Karpas-422 (cell line): ENCODE measurements around the gene THBS3. TPM values are rescaled to one million over a fixed set of nuclear protein-coding genes. Genes with fewer than 3 reads are reported as not detected.
A peak's percentile ranks its signal among the peaks of the same experiment; 100 is the strongest.
"Not testable (repeated sequence)": the region's sequence is repeated elsewhere in the genome, so short reads cannot be mapped to it uniquely, and the experiment has no call there.

Experiments
- DNase-seq: peaks from one replicate; pipeline ENCODE4 v3.0.0-alpha.2; 2015
- H2AFZ ChIP-seq: fragments of 200-600 bp; sonication (generic); 2 replicates; pipeline ENCODE4 v1.6.1; 2014; ENCODE audit warnings: antibody characterized with exemption, low read length, mixed read lengths
- H3K27ac ChIP-seq: fragments of 200-600 bp; sonication (generic); 2 replicates; pipeline ENCODE4 v1.5.1; 2014; ENCODE audit warnings: mild to moderate bottlenecking, low read length, moderate library complexity
- H3K27me3 ChIP-seq: fragments of 200-600 bp; sonication (generic); 2 replicates; pipeline ENCODE4 v1.6.1; 2014; ENCODE audit warnings: low read length, mixed read lengths
- H3K36me3 ChIP-seq: fragments of 200-600 bp; sonication (generic); 2 replicates; pipeline ENCODE4 v1.6.1; 2014; ENCODE audit warnings: low read length, mixed read lengths; ENCODE audit not compliant: insufficient read depth
- H3K4me1 ChIP-seq: fragments of 200-600 bp; sonication (generic); 2 replicates; pipeline ENCODE4 v1.6.1; 2014; ENCODE audit warnings: mild to moderate bottlenecking, low read length, mixed read lengths
- H3K4me2 ChIP-seq: fragments of 200-600 bp; sonication (generic); 2 replicates; pipeline ENCODE4 v1.6.1; 2014; ENCODE audit warnings: low read length, low read depth, mild to moderate bottlenecking; ENCODE audit not compliant: poor library complexity, severe bottlenecking
- H3K4me3 ChIP-seq: fragments of 200-600 bp; sonication (generic); 2 replicates; pipeline ENCODE4 v1.5.1; 2014; ENCODE audit warnings: mild to moderate bottlenecking, antibody characterized with exemption, low read length, mixed read lengths
- H3K79me2 ChIP-seq: fragments of 200-600 bp; sonication (generic); 2 replicates; pipeline ENCODE4 v1.6.1; 2014; ENCODE audit warnings: mild to moderate bottlenecking, low read length, mixed read lengths
- H3K9ac ChIP-seq: fragments of 200-600 bp; sonication (generic); 2 replicates; pipeline ENCODE4 v1.6.0; 2014; ENCODE audit warnings: low read length
- H3K9me2 ChIP-seq: fragments of 200-600 bp; sonication (generic), shearing (Covaris generic); replicated peaks from 2 replicates; pipeline ENCODE4 v1.6.0; 2014; ENCODE audit warnings: mild to moderate bottlenecking, low read length, moderate library complexity; ENCODE audit not compliant: insufficient read depth
- H3K9me3 ChIP-seq: fragments of 300-700, 200-600 bp; sonication (generic); 2 replicates; pipeline ENCODE4 v1.6.1; 2014; ENCODE audit warnings: low read length, mixed read lengths
- H4K20me1 ChIP-seq: fragments of 200-600 bp; sonication (generic); 2 replicates; pipeline ENCODE4 v1.6.1; 2014; ENCODE audit warnings: mild to moderate bottlenecking, antibody characterized with exemption, low read length, low read depth; ENCODE audit not compliant: insufficient read depth
- total RNA-seq: library from RNA; depleted of rRNA; stranded (reverse); fragments of >200 nt; shearing (Covaris generic); gene quantifications from 2 replicates; pipeline ENCODE4 v1.2.3, GENCODE V29; 2014; ENCODE audit warnings: low replicate concordance

Gene THBS3
- total RNA-seq, 1 experiment from 2014 or later, result 11.9 TPM

GRCh38 chr1:155172732-155173477 is 34.8 kb downstream of the THBS3 start, which contains the start of gene KRTCAP2:
KRTCAP2 (minus strand) TSS chr1:155173304; CDS start chr1:155173224, 80 bp downstream.
- H3K9me3 ChIP-seq, result no peaks in the 10 kb centered on the region
- H4K20me1 ChIP-seq, result no peaks in the 10 kb centered on the region
- H2AFZ ChIP-seq, result peak within 1 kb of the TSS; percentile 69; the same call in 1 of the 2 replicates
- H3K27ac ChIP-seq, result peak within 1 kb of the TSS; percentile 85
- peak within 1 kb of the TSS; percentile 95 for H3K9ac ChIP-seq
- H3K4me2 ChIP-seq, result peak within 1 kb of the TSS; percentile 97
- H3K79me2 ChIP-seq, result peaks cover 24% of the 10 kb centered on the region
- peaks cover 48% of the 10 kb centered on the region for H3K4me1 ChIP-seq
- H3K27me3 ChIP-seq, result no peaks in the 10 kb centered on the region
- DNase-seq, result peak; percentile 98
- H3K4me3 ChIP-seq, result peak within 1 kb of the TSS; percentile 77
- H3K9me2 ChIP-seq, result no peaks in the 10 kb centered on the region
- H3K36me3 ChIP-seq, result peaks cover 19% of the 10 kb centered on the region; the same call in 1 of the 2 replicates

GRCh38 chr1:155171836-155172731 is 35.6 kb downstream of the THBS3 start:
- H4K20me1 ChIP-seq, result no peaks in the 10 kb centered on the region
- H3K9me2 ChIP-seq, result no peaks in the 10 kb centered on the region
- peak overlapping the region; percentile 97 for H3K4me2 ChIP-seq
- peaks cover 54% of the 10 kb centered on the region for H3K4me1 ChIP-seq
- H3K4me3 ChIP-seq, result peak overlapping the region; percentile 77
- peaks cover 24% of the 10 kb centered on the region for H3K79me2 ChIP-seq
- H3K27me3 ChIP-seq, result no peaks in the 10 kb centered on the region
- H3K9me3 ChIP-seq, result no peaks in the 10 kb centered on the region
- H2AFZ ChIP-seq, result no peak overlapping the region
- peaks cover 12% of the 10 kb centered on the region; the same call in 1 of the 2 replicates for H3K36me3 ChIP-seq
- peak overlapping the region; percentile 95 for H3K9ac ChIP-seq
- peak overlapping the region; percentile 85 for H3K27ac ChIP-seq
- peak; percentile 41 for DNase-seq

- H3K36me3 ChIP-seq, result peaks cover 9% of the 10 kb centered on the region; the same call in 1 of the 2 replicates
- H2AFZ ChIP-seq, result no peak overlapping the region
- H3K4me1 ChIP-seq, result peaks cover 46% of the 10 kb centered on the region
- no peak overlapping the region for H3K4me2 ChIP-seq
- no peak for DNase-seq
- H3K4me3 ChIP-seq, result no peak overlapping the region
- H3K79me2 ChIP-seq, result peaks cover 24% of the 10 kb centered on the region
- H3K27ac ChIP-seq, result no peak overlapping the region
- no peak overlapping the region for H3K9ac ChIP-seq
- H3K9me3 ChIP-seq, result no peaks in the 10 kb centered on the region
- no peaks in the 10 kb centered on the region for H3K9me2 ChIP-seq
- no peaks in the 10 kb centered on the region for H4K20me1 ChIP-seq
- H3K27me3 ChIP-seq, result no peaks in the 10 kb centered on the region
Measured at GRCh38 chr1:155170806-155171205, 36.9 kb downstream of the THBS3 start.

- peaks cover 40% of the 10 kb centered on the region for H3K4me1 ChIP-seq
- H4K20me1 ChIP-seq, result no peaks in the 10 kb centered on the region
- no peak overlapping the region for H2AFZ ChIP-seq
- peaks cover 24% of the 10 kb centered on the region for H3K79me2 ChIP-seq
- H3K27me3 ChIP-seq, result no peaks in the 10 kb centered on the region
- no peak overlapping the region for H3K9ac ChIP-seq
- H3K9me2 ChIP-seq, result no peaks in the 10 kb centered on the region
- H3K36me3 ChIP-seq, result peaks cover 9% of the 10 kb centered on the region; the same call in 1 of the 2 replicates
- peak; percentile 36 for DNase-seq
- H3K4me2 ChIP-seq, result no peak overlapping the region
- H3K27ac ChIP-seq, result no peak overlapping the region
- H3K4me3 ChIP-seq, result no peak overlapping the region
- no peaks in the 10 kb centered on the region for H3K9me3 ChIP-seq
Measured at GRCh38 chr1:155170101-155170785, 37.5 kb downstream of the THBS3 start.

DNA sequence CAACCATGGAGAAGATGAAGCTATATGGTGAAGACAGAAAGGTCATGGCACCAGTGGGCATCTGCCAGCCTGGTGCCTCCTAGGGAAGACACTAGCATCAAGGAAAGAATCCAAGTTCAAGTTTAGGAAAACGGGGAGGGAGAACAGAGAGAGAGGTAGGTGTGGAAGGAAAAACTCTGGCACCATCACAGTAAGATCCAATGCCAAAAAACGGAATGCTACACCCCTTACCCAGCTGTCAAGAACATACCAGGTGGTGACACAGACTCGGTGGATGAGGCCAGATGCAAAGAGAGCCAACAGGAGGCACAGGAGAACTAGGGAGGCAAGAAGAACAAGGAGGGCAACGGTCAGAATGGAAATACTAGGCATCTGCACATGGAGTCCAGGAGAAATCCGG is 38.2 kb downstream of the THBS3 start:
- H3K79me2 ChIP-seq, result peaks cover 24% of the 10 kb centered on the region
- no peak overlapping the region for H2AFZ ChIP-seq
- H3K36me3 ChIP-seq, result peaks cover 9% of the 10 kb centered on the region; the same call in 1 of the 2 replicates
- H3K9ac ChIP-seq, result no peak overlapping the region
- H4K20me1 ChIP-seq, result no peaks in the 10 kb centered on the region
- H3K27ac ChIP-seq, result no peak overlapping the region
- no peaks in the 10 kb centered on the region for H3K9me3 ChIP-seq
- H3K27me3 ChIP-seq, result no peaks in the 10 kb centered on the region
- no peak overlapping the region for H3K4me3 ChIP-seq
- H3K4me1 ChIP-seq, result peaks cover 33% of the 10 kb centered on the region
- DNase-seq, result peak; percentile 41
- no peak overlapping the region for H3K4me2 ChIP-seq
- no peaks in the 10 kb centered on the region for H3K9me2 ChIP-seq

- Histone ChIP-seq H3K9ac (no peak overlapping the region), H3K36me3 (peaks cover 9% of the 10 kb centered on the region; the same call in 1 of the 2 replicates), H3K9me3 (no peaks in the 10 kb centered on the region), H3K4me1 (peaks cover 27% of the 10 kb centered on the region), H4K20me1 (no peaks in the 10 kb centered on the region), H3K4me3 (no peak overlapping the region), H3K27ac (no peak overlapping the region), H3K79me2 (peaks cover 18% of the 10 kb centered on the region), H3K27me3 (no peaks in the 10 kb centered on the region), H3K9me2 (no peaks in the 10 kb centered on the region), H3K4me2 (no peak overlapping the region), H2AFZ (no peak overlapping the region)
- peak; percentile 40 for DNase-seq
Measured at GRCh38 chr1:155168456-155169210, 39.1 kb downstream of the THBS3 start.

GRCh38 chr1:155168105-155168445 is 39.6 kb downstream of the THBS3 start:
- not testable (repeated sequence) for H3K27ac ChIP-seq, DNase-seq, H3K4me3 ChIP-seq, H3K9me3 ChIP-seq, H3K36me3 ChIP-seq, H3K9me2 ChIP-seq, H3K27me3 ChIP-seq, H4K20me1 ChIP-seq, H2AFZ ChIP-seq, H3K9ac ChIP-seq
- H3K4me1 ChIP-seq, result peaks cover 22% of the 10 kb centered on the region
- peaks cover 18% of the 10 kb centered on the region for H3K79me2 ChIP-seq
- peak overlapping the region; percentile 73 for H3K4me2 ChIP-seq
